Hepatocyte (in vitro differentiated cells): Measurements from ENCODE around the gene MOCS1. TPM values are rescaled to one million over a fixed set of nuclear protein-coding genes. Genes with fewer than 3 reads are reported as not detected.

Experiments used
- DNase-seq: peaks from one replicate; pipeline ENCODE4 v3.0.0-alpha.2; 2016; ENCODE audit warnings: low spot score
- H2AFZ ChIP-seq: fragments of 200-600 bp; sonication (generic); 2 replicates; pipeline ENCODE4 v1.6.0; 2016; ENCODE audit warnings: antibody characterized with exemption, mild to moderate bottlenecking
- H3K27ac ChIP-seq: fragments of 200-600 bp; sonication (generic); 2 replicates; pipeline ENCODE4 v1.5.1; 2016; ENCODE audit warnings: mild to moderate bottlenecking
- H3K27me3 ChIP-seq: fragments of 200-600 bp; sonication (generic); 2 replicates; pipeline ENCODE4 v1.6.1; 2016
- H3K36me3 ChIP-seq: fragments of 200-600 bp; sonication (generic); replicated peaks from 2 replicates; pipeline ENCODE4 v1.5.1; 2016; ENCODE audit warnings: low read depth; ENCODE audit not compliant: insufficient read depth
- H3K4me1 ChIP-seq: fragments of 200-600 bp; sonication (generic); 2 replicates; pipeline ENCODE4 v1.5.1; 2016; ENCODE audit warnings: mild to moderate bottlenecking, moderate library complexity; ENCODE audit not compliant: insufficient read depth
- H3K4me2 ChIP-seq: fragments of 200-600 bp; sonication (generic); 2 replicates; pipeline ENCODE4 v1.6.0; 2016
- H3K4me3 ChIP-seq: fragments of 200-600 bp; sonication (generic); 2 replicates; pipeline ENCODE4 v1.5.1; 2016; ENCODE audit warnings: mild to moderate bottlenecking
- H3K79me2 ChIP-seq: fragments of 200-600 bp; sonication (generic); 2 replicates; pipeline ENCODE4 v1.6.0; 2017; ENCODE audit warnings: mild to moderate bottlenecking
- H3K9me2 ChIP-seq: fragments of 200-600 bp; sonication (generic); replicated peaks from 2 replicates; pipeline ENCODE4 v1.6.0; 2017; ENCODE audit warnings: mild to moderate bottlenecking; ENCODE audit not compliant: insufficient read depth
- H3K9me3 ChIP-seq: fragments of 200-600 bp; sonication (generic); 2 replicates; pipeline ENCODE4 v1.5.1; 2016; ENCODE audit warnings: low read depth, mild to moderate bottlenecking
- H4K20me1 ChIP-seq: fragments of 200-600 bp; sonication (generic); 2 replicates; pipeline ENCODE4 v1.6.0; 2016; ENCODE audit warnings: mild to moderate bottlenecking; ENCODE audit not compliant: insufficient read depth, poor library complexity, severe bottlenecking
- EZH2 ChIP-seq: fragments of 200-600 bp; sonication (generic); IDR thresholded peaks from 2 replicates; pipeline ENCODE4 v1.6.1; 2016; ENCODE audit warnings: antibody characterized with exemption, mild to moderate bottlenecking, borderline replicate concordance
- EZH2phosphoT487 ChIP-seq: fragments of 200-600 bp; sonication (generic); IDR thresholded peaks from one replicate; pipeline ENCODE4 v1.6.1; 2018; ENCODE audit warnings: antibody characterized with exemption, mild to moderate bottlenecking, low read depth, moderate library complexity; ENCODE audit not compliant: unreplicated experiment, severe bottlenecking
- WGBS: methylation state at CpG from one replicate; pipeline ENCODE4 v1.1.6; 2016; ENCODE audit warnings: low lambda C conversion rate; ENCODE audit errors: missing lambda C conversion rate; 5-methylcytosine and 5-hydroxymethylcytosine counted together
- polyA plus RNA-seq: library from polyadenylated mRNA; unstranded; fragments of >200 nt; fragmentation: Nextera tagmentation; extraction: Ambion mirVana; gene quantifications from 2 replicates; pipeline ENCODE4 v1.2.1, GENCODE V29; 2016
- total RNA-seq: library from RNA; depleted of rRNA; stranded (reverse); fragments of >200 nt; gene quantifications from 2 replicates; pipeline ENCODE4 v1.2.3, GENCODE V29; 2014
- TF ChIP-seq, protein P1 (sequence below): fragments of 200-600 bp; sonication (generic); IDR thresholded peaks from 2 replicates; pipeline ENCODE4 v1.5.1; 2016; ENCODE audit warnings: antibody characterized with exemption, mild to moderate bottlenecking; ENCODE audit not compliant: poor library complexity

The MOCS1 gene
- total and polyA plus RNA-seq, 2 experiments from 2014 or later: 10.7 to 13.4 TPM

DNA sequence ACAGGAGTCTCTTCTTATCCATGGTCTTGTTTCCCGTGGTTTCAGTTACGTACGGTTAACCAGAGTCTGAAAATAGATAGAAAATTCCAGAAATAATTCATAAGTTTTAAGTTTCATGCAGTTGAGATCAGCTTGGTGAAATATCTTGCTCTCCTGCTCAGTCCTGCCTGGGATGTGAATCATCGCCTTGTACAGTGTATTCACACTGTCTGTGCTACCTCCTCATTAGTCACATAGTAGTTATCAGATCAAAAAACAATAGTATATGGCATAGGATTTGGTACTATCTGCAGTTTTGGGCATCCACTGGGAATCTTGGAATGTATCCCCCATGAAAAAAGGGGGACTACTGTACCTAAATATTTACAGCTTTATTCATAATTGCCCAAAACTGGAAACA is 22.7 kb upstream of the MOCS1 start:
- Histone ChIP-seq H3K4me1 (no peaks in the 10 kb centered on the region), H3K27me3 (no peaks in the 10 kb centered on the region), H3K36me3 (no peaks in the 10 kb centered on the region), H3K4me3 (no peak overlapping the region), H3K9me2 (no peaks in the 10 kb centered on the region), H3K4me2 (no peak overlapping the region), H4K20me1 (no peaks in the 10 kb centered on the region), H3K9me3 (no peaks in the 10 kb centered on the region), H3K27ac (no peak overlapping the region), H2AFZ (no peak overlapping the region), H3K79me2 (no peaks in the 10 kb centered on the region)
- WGBS: 95% methylated on average over 4 of the region's 4 CpGs
- TF ChIP-seq EZH2 (no peak), EZH2phosphoT487 (no peak)
- TF ChIP-seq, protein P1, sequence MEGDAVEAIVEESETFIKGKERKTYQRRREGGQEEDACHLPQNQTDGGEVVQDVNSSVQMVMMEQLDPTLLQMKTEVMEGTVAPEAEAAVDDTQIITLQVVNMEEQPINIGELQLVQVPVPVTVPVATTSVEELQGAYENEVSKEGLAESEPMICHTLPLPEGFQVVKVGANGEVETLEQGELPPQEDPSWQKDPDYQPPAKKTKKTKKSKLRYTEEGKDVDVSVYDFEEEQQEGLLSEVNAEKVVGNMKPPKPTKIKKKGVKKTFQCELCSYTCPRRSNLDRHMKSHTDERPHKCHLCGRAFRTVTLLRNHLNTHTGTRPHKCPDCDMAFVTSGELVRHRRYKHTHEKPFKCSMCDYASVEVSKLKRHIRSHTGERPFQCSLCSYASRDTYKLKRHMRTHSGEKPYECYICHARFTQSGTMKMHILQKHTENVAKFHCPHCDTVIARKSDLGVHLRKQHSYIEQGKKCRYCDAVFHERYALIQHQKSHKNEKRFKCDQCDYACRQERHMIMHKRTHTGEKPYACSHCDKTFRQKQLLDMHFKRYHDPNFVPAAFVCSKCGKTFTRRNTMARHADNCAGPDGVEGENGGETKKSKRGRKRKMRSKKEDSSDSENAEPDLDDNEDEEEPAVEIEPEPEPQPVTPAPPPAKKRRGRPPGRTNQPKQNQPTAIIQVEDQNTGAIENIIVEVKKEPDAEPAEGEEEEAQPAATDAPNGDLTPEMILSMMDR: no peak
- DNase-seq: no peak

GRCh38 chr6:39953076-39953618 is 18.9 kb upstream of the MOCS1 start:
- 50% methylated on average over 2 of the region's 2 CpGs for WGBS
- Histone ChIP-seq H3K36me3 (no peaks in the 10 kb centered on the region), H3K27ac (no peak overlapping the region), H3K79me2 (no peaks in the 10 kb centered on the region), H4K20me1 (no peaks in the 10 kb centered on the region), H3K4me2 (no peak overlapping the region), H3K9me3 (no peaks in the 10 kb centered on the region), H3K9me2 (no peaks in the 10 kb centered on the region), H3K4me1 (no peaks in the 10 kb centered on the region), H2AFZ (no peak overlapping the region), H3K4me3 (no peak overlapping the region), H3K27me3 (no peaks in the 10 kb centered on the region)
- TF ChIP-seq EZH2: no peak
- no peak for TF ChIP-seq EZH2phosphoT487
- TF ChIP-seq, protein P1: no peak
- DNase-seq: no peak

DNA sequence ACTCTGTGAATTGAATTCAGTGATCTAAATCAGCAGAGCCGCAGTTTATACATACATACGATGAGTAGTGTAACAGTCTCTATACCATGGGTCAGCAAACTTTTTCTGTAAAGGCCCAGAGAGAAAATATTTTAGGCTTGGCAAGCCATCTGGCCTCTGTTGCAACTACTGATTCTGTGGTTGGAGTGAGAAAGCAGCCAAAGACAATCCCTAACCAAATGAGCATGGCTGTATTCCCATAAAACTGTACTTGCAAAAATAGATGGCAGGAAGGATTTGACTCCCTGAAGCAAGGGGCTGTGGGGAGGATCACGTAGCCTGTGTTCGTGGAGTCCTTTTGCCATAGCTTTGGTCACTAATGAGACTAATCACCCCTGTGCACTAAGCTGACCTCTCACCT is 17.9 kb upstream of the MOCS1 start:
- no peak overlapping the region for H3K4me2 ChIP-seq
- no peaks in the 10 kb centered on the region for H3K9me2 ChIP-seq
- H3K4me1 ChIP-seq: peaks cover 8% of the 10 kb centered on the region
- no peaks in the 10 kb centered on the region for H3K36me3 ChIP-seq
- WGBS: 91% methylated on average over 4 of the region's 4 CpGs
- DNase-seq: no peak
- H3K4me3 ChIP-seq: no peak overlapping the region
- no peaks in the 10 kb centered on the region for H3K27me3 ChIP-seq
- no peak overlapping the region for H3K27ac ChIP-seq
- H3K9me3 ChIP-seq: no peaks in the 10 kb centered on the region
- H3K79me2 ChIP-seq: no peaks in the 10 kb centered on the region
- no peak overlapping the region for H2AFZ ChIP-seq
- H4K20me1 ChIP-seq: no peaks in the 10 kb centered on the region
- TF ChIP-seq EZH2phosphoT487 (no peak), EZH2 (no peak)
- TF ChIP-seq, protein P1: no peak
